ENCODE data around the gene ESRRB.

Gene ESRRB

GRCh38 chr14:76500480-76500879, 124.5 kb downstream of the ESRRB start:
- H3K4me1 ChIP-seq (ENCODE audit: insufficient read depth, low read length, severe bottlenecking), result no peaks in the 10 kb centered on the region
- no peaks in the 10 kb centered on the region for H3K79me2 ChIP-seq (ENCODE audit: insufficient read depth, low read length)
- H2AFZ ChIP-seq (ENCODE audit: low read length), result no peak overlapping the region
- no peaks in the 10 kb centered on the region; the same call in 1 of the 2 replicates for H3K27me3 ChIP-seq (ENCODE audit: insufficient read depth, low read length)
- no peaks in the 10 kb centered on the region for H3K9me2 ChIP-seq (ENCODE audit: low read depth, low read length)
- no peak overlapping the region for H3K9ac ChIP-seq (ENCODE audit: low read length)
- TF ChIP-seq CTCF (IDR thresholded peaks at IDR 0.05; ENCODE audit: low read length), result no peak
- no peak for TF ChIP-seq EZH2 (IDR thresholded peaks at IDR 0.05; ENCODE audit: borderline replicate concordance, low read length)
- no peak overlapping the region for H3K4me2 ChIP-seq (ENCODE audit: low read length)
- no peak overlapping the region for H3K27ac ChIP-seq (ENCODE audit: low read depth, low read length, poor library complexity, severe bottlenecking)
- no peaks in the 10 kb centered on the region for H4K20me1 ChIP-seq (ENCODE audit: insufficient read depth, low read length)
- H3K36me3 ChIP-seq (ENCODE audit: insufficient read depth, low read length), result no peaks in the 10 kb centered on the region
- no peak overlapping the region for H3K4me3 ChIP-seq (ENCODE audit: low read depth, low read length, poor library complexity, severe bottlenecking)
- no peaks in the 10 kb centered on the region for H3K9me3 ChIP-seq (ENCODE audit: low read length)
- no peaks in the 10 kb centered on the region for H3F3A ChIP-seq (ENCODE audit: insufficient read depth, low read length)

- no peak overlapping the region for H3K4me2 ChIP-seq (ENCODE audit: low read length)
- no peaks in the 10 kb centered on the region for H3K9me2 ChIP-seq (ENCODE audit: low read depth, low read length)
- no peaks in the 10 kb centered on the region for H3K79me2 ChIP-seq (ENCODE audit: insufficient read depth, low read length)
- H3K27me3 ChIP-seq (ENCODE audit: insufficient read depth, low read length), result no peaks in the 10 kb centered on the region; the same call in 1 of the 2 replicates
- H2AFZ ChIP-seq (ENCODE audit: low read length), result no peak overlapping the region
- H4K20me1 ChIP-seq (ENCODE audit: insufficient read depth, low read length), result no peaks in the 10 kb centered on the region
- H3K4me1 ChIP-seq (ENCODE audit: insufficient read depth, low read length, severe bottlenecking), result no peaks in the 10 kb centered on the region
- no peaks in the 10 kb centered on the region for H3K36me3 ChIP-seq (ENCODE audit: insufficient read depth, low read length)
- H3K9me3 ChIP-seq (ENCODE audit: low read length), result no peaks in the 10 kb centered on the region
- H3K4me3 ChIP-seq (ENCODE audit: low read depth, low read length, poor library complexity, severe bottlenecking), result no peak overlapping the region
- no peaks in the 10 kb centered on the region for H3F3A ChIP-seq (ENCODE audit: insufficient read depth, low read length)
- no peak overlapping the region for H3K9ac ChIP-seq (ENCODE audit: low read length)
- no peak overlapping the region for H3K27ac ChIP-seq (ENCODE audit: low read depth, low read length, poor library complexity, severe bottlenecking)
- TF ChIP-seq CTCF (IDR thresholded peaks at IDR 0.05; ENCODE audit: low read length) (no peak), EZH2 (IDR thresholded peaks at IDR 0.05; ENCODE audit: borderline replicate concordance, low read length) (no peak)
Observed at GRCh38 chr14:76501156-76501720, 125.3 kb downstream of the ESRRB start.

GRCh38 chr14:76502219-76502618, 126.3 kb downstream of the ESRRB start:
- no peak overlapping the region for H3K4me3 ChIP-seq (ENCODE audit: low read depth, low read length, poor library complexity, severe bottlenecking)
- no peak overlapping the region for H3K27ac ChIP-seq (ENCODE audit: low read depth, low read length, poor library complexity, severe bottlenecking)
- H3K9ac ChIP-seq (ENCODE audit: low read length), result no peak overlapping the region
- no peaks in the 10 kb centered on the region for H3F3A ChIP-seq (ENCODE audit: insufficient read depth, low read length)
- no peaks in the 10 kb centered on the region for H3K4me1 ChIP-seq (ENCODE audit: insufficient read depth, low read length, severe bottlenecking)
- no peaks in the 10 kb centered on the region for H3K36me3 ChIP-seq (ENCODE audit: insufficient read depth, low read length)
- TF ChIP-seq CTCF (IDR thresholded peaks at IDR 0.05; ENCODE audit: low read length) (no peak), EZH2 (IDR thresholded peaks at IDR 0.05; ENCODE audit: borderline replicate concordance, low read length) (no peak)
- no peaks in the 10 kb centered on the region for H3K79me2 ChIP-seq (ENCODE audit: insufficient read depth, low read length)
- H2AFZ ChIP-seq (ENCODE audit: low read length), result no peak overlapping the region
- no peaks in the 10 kb centered on the region for H4K20me1 ChIP-seq (ENCODE audit: insufficient read depth, low read length)
- H3K9me2 ChIP-seq (ENCODE audit: low read depth, low read length), result no peaks in the 10 kb centered on the region
- H3K9me3 ChIP-seq (ENCODE audit: low read length), result no peaks in the 10 kb centered on the region
- no peaks in the 10 kb centered on the region; the same call in 1 of the 2 replicates for H3K27me3 ChIP-seq (ENCODE audit: insufficient read depth, low read length)
- no peak overlapping the region for H3K4me2 ChIP-seq (ENCODE audit: low read length)

All from OCI-LY1 (cell line).